Right lobe of liver (tissue), 4 donors: ENCODE data around the gene ABCC2.

Experiments used
- CTCF ChIP-seq, 4 donors: fragments of 200-600 bp in 3 of 4; fragments of 450-650 bp in 1 of 4; IDR thresholded peaks; one replicate each; pipeline versions ENCODE4 v1.5.1 to v1.8.0; 2016 to 2022; ENCODE audit warnings: antibody characterized with exemption in 4 of 4, mild to moderate bottlenecking in 2 of 4
- POLR2A ChIP-seq: fragments of 450-650 bp; IDR thresholded peaks from one replicate; pipeline ENCODE4 v1.6.1; 2017; ENCODE audit warnings: antibody characterized with exemption, mild to moderate bottlenecking
- donor health status: DM: no; HTN: no; CAD: no.
- donor health status: DM: no; HTN: no; CAD: no.
- donor health status: DM: no; HTN: yes; CAD: no.

GRCh38 chr10:99812177-99812576, 29.7 kb downstream of the ABCC2 start:
- TF ChIP-seq CTCF (IDR thresholded peaks at IDR 0.05) (no peak), POLR2A (no peak)
